ENCODE data around the gene RBMS3. TPM values are rescaled to one million over a fixed set of nuclear protein-coding genes. Genes with fewer than 3 reads are reported as not detected.

RBMS3 gene
- total and polyA plus RNA-seq, 2 of the 13 experiments (the other 11 are each of a cell fraction or from before 2014, with no cell fraction given) = not detected

GRCh38 chr3:29694331-29694730 is 413.5 kb downstream of the RBMS3 start (continued):
- TF ChIP-seq ZMAT5 (CRISPR knock-in tag; IDR thresholded peaks at IDR 0.05; ENCODE audit: borderline replicate concordance, low read depth) (no peak), HIVEP1 (CRISPR knock-in tag; IDR thresholded peaks at IDR 0.05) (no peak), SPEN (CRISPR knock-in tag; IDR thresholded peaks at IDR 0.05; ENCODE audit: low read depth) (no peak), BORCS8-MEF2B (CRISPR knock-in tag; IDR thresholded peaks at IDR 0.05) (no peak), ZNF510 (CRISPR knock-in tag; IDR thresholded peaks at IDR 0.05; ENCODE audit: low read depth) (no peak)
- TF ChIP-seq, protein P1, sequence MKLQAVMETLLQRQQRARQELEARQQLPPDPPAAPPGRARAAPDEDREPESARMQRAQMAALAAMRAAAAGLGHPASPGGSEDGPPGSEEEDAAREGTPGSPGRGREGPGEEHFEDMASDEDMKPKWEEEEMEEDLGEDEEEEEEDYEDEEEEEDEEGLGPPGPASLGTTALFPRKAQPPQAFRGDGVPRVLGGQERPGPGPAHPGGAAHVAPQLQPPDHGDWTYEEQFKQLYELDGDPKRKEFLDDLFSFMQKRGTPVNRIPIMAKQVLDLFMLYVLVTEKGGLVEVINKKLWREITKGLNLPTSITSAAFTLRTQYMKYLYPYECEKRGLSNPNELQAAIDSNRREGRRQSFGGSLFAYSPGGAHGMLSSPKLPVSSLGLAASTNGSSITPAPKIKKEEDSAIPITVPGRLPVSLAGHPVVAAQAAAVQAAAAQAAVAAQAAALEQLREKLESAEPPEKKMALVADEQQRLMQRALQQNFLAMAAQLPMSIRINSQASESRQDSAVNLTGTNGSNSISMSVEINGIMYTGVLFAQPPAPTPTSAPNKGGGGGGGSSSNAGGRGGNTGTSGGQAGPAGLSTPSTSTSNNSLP (IDR thresholded peaks at IDR 0.05; ENCODE audit: low read depth, low read length) = no peak

DNA sequence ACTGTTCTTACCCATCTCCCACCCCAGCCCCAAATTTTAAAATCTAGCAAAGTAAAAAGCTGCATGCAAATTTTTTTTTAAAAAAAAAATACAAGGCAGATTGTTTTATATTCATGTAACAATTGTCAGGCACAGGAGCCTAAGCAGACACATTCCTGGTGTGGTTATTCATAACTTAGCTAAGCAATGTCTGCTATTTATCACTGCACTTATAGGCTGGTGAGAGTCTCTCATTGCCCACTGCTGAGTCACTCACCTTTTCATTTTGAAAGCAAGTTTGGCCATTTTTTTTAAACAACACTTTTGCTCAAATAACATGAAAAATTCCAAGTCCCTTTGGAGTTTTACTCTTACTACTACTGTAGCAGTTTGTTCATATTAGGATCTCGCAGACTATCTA is 413.9 kb downstream of the RBMS3 start:
- BruUV-seq (replicated peaks) = no TSS peak
- no peaks in the 10 kb centered on the region for H3K4me1 ChIP-seq (ENCODE audit: insufficient read depth, low read length)

More for the DNA sequence above, 413.9 kb downstream of the RBMS3 start:
- CTCF ChIA-PET (ENCODE audit: low intra/inter-chr PET ratio, low total read pairs) = no interaction called here
- Histone ChIP-seq H3K36me3 (replicated peaks in 1 of 2; ENCODE audit: control insufficient read depth in 1 of 2, insufficient read depth in 2 of 2, low read length in 2 of 2) (no peaks in the 10 kb centered on the region), H4K20me1 (ENCODE audit: insufficient read depth, low read length) (no peaks in the 10 kb centered on the region), H3K9me3 (ENCODE audit: low read length) (no peaks in the 10 kb centered on the region), H3K27ac (ENCODE audit: extremely low read length, insufficient read depth, low read length) (no peak overlapping the region), H3K79me2 (ENCODE audit: insufficient read depth, low read length) (no peaks in the 10 kb centered on the region), H3K27me3 (ENCODE audit: control insufficient read depth in 1 of 2, insufficient read depth in 2 of 2, low read length in 2 of 2) (no peaks in the 10 kb centered on the region), H3K4me3 (replicated peaks in 1 of 3; ENCODE audit: insufficient read depth in 1 of 3, low read depth in 2 of 3, low read length in 3 of 3) (no peak overlapping the region), H3K4me2 (ENCODE audit: low read depth, low read length) (no peak overlapping the region), H2AFZ (ENCODE audit: low read length) (no peak overlapping the region), H3K9ac (ENCODE audit: insufficient read depth, low read depth, low read length) (no peak overlapping the region)
- no peak for ATAC-seq
- intact Hi-C loops (cut with micrococcal nuclease; ENCODE audit: unreplicated experiment) (no loop called here), in situ Hi-C loops (cut with HindIII; ENCODE audit: extremely low pct_ligation_motif_present, low pct_unique_long_range_greater_than_20kb) (no loop called here)
- WGBS (ENCODE audit: low lambda C conversion rate) = 33% methylated on average over 1 of the region's 1 CpG
- DNase-seq (ENCODE audit: low spot score) = peak; percentile 3
- no peak for FAIRE-seq
- POLR2A ChIA-PET = no interaction called here
- TF ChIP-seq MTF1 (CRISPR knock-in tag; IDR thresholded peaks at IDR 0.05) (no peak), HMGA1 (CRISPR knock-in tag; conservative IDR thresholded peaks at IDR 0.05) (no peak), ZNF331 (CRISPR knock-in tag; IDR thresholded peaks at IDR 0.05) (no peak), MBD4 (IDR thresholded peaks at IDR 0.05; ENCODE audit: borderline replicate concordance, low read length) (no peak), CC2D1A (CRISPR knock-in tag; IDR thresholded peaks at IDR 0.05) (no peak), ZNF317 (CRISPR knock-in tag; IDR thresholded peaks at IDR 0.05) (no peak), PHF5A (CRISPR knock-in tag; IDR thresholded peaks at IDR 0.05; ENCODE audit: low read depth, unreplicated experiment) (no peak), NAIF1 (CRISPR knock-in tag; IDR thresholded peaks at IDR 0.05; ENCODE audit: borderline replicate concordance) (no peak)
